Measurements from ENCODE around the gene FOXO3.

- TF ChIP-seq CTCF (CRISPR knock-in tag; IDR thresholded peaks at IDR 0.05) (no peak), ZZZ3 (CRISPR knock-in tag; IDR thresholded peaks at IDR 0.05; ENCODE audit: borderline replicate concordance) (no peak), ARNT (IDR thresholded peaks at IDR 0.05) (no peak), ZNF274 (CRISPR knock-in tag; IDR thresholded peaks at IDR 0.05) (no peak), ZNF790 (CRISPR knock-in tag; IDR thresholded peaks at IDR 0.05; ENCODE audit: borderline replicate concordance) (no peak), ZNF124 (CRISPR knock-in tag; IDR thresholded peaks at IDR 0.05) (no peak), PHF8 (CRISPR knock-in tag; IDR thresholded peaks at IDR 0.05) (no peak), POLR2A (IDR thresholded peaks at IDR 0.05; ENCODE audit: insufficient read depth in 1 of 2, low read depth in 2 of 2, low read length in 2 of 2) (no peak), RFX5 (IDR thresholded peaks at IDR 0.05; ENCODE audit: low read depth, low read length) (no peak), SKI (IDR thresholded peaks at IDR 0.05; ENCODE audit: partially characterized antibody) (no peak), ZNF281 (CRISPR knock-in tag; IDR thresholded peaks at IDR 0.05; ENCODE audit: borderline replicate concordance) (no peak), CSRNP1 (CRISPR knock-in tag; IDR thresholded peaks at IDR 0.05) (no peak), FOXK1 (CRISPR knock-in tag; IDR thresholded peaks at IDR 0.05; ENCODE audit: borderline replicate concordance, low read depth) (no peak), THRA (CRISPR knock-in tag; IDR thresholded peaks at IDR 0.05; ENCODE audit: borderline replicate concordance) (no peak)
Observed at GRCh38 chr6:108684771-108685329, 124.1 kb downstream of the FOXO3 start.
